Stomach (tissue), 9 donors: ENCODE data around the gene SYNJ2. TPM values are rescaled to one million over a fixed set of nuclear protein-coding genes. Genes with fewer than 3 reads are reported as not detected.

Experiments
- DNase-seq, 2 donors: peaks; one replicate each; pipeline versions ENCODE4 v3.0.0 to v3.0.0-alpha.2; 2013 to 2019
- H3K27ac ChIP-seq, 5 donors: fragments of 200-600 bp in 4 of 5; sonication (generic) in 4 of 5; one replicate each; pipeline ENCODE4 v1.5.1; 2013 to 2019; ENCODE audit warnings: mild to moderate bottlenecking in 1 of 5, moderate library complexity in 1 of 5
- H3K27me3 ChIP-seq, 3 donors: fragments of 200-600 bp; sonication (generic); one replicate each; pipeline ENCODE4 v1.5.1; 2017 to 2019; ENCODE audit warnings: mixed run types in 1 of 3
- H3K36me3 ChIP-seq, 4 donors: fragments of 200-600 bp; sonication (generic); 1 replicate in 3 of 4; 2 replicates in 1 of 4; pipeline ENCODE4 v1.5.1; 2016 to 2019
- H3K4me1 ChIP-seq, 4 donors: fragments of 200-600 bp; sonication (generic); one replicate each; pipeline ENCODE4 v1.5.1; 2016 to 2019
- H3K4me3 ChIP-seq, 4 donors: fragments of 200-600 bp; sonication (generic) in 3 of 4; one replicate each; pipeline ENCODE4 v1.5.1; 2016 to 2019; ENCODE audit warnings: mild to moderate bottlenecking in 1 of 4
- H3K9me3 ChIP-seq, 4 donors: fragments of 200-600 bp; sonication (generic); one replicate each; pipeline ENCODE4 v1.5.1; 2016 to 2019
- EP300 ChIP-seq: sonication (generic); formaldehyde crosslinking; IDR thresholded peaks from one replicate; pipeline ENCODE4 v1.6.1; 2017; ENCODE audit warnings: antibody characterized with exemption
- POLR2A ChIP-seq, 4 donors: fragments of 450-650 bp; IDR thresholded peaks; one replicate each; pipeline ENCODE4 v1.6.1; 2016; ENCODE audit warnings: antibody characterized with exemption in 4 of 4, control low read depth in 2 of 4, mild to moderate bottlenecking in 1 of 4, moderate library complexity in 1 of 4
- POLR2AphosphoS5 ChIP-seq, 3 donors: sonication (generic); formaldehyde crosslinking; IDR thresholded peaks; one replicate each; pipeline ENCODE4 v1.6.1; 2016; ENCODE audit warnings: antibody characterized with exemption in 3 of 3
- WGBS, 5 donors: extraction: QIAGEN DNeasy Blood & Tissue Kit in 3 of 5; methylation state at CpG; one replicate each; pipeline versions ENCODE4 v1.1.5 to v1.1.7; 2013 to 2018; 5-methylcytosine and 5-hydroxymethylcytosine counted together
- intact Hi-C: fragments of 100-400 bp; cut with DNase I; formaldehyde crosslinking; loops from one replicate; pipeline ENCODE4 v1.15.1; 2023; ENCODE audit warnings: low total_unique reads
- polyA plus RNA-seq, 3 donors: library from polyadenylated mRNA; stranded (reverse); fragments of 200-250 nt; gene quantifications; one replicate each; pipeline ENCODE4 v1.2.3, GENCODE V29; 2013
- total RNA-seq, 5 donors: library from RNA; depleted of rRNA; stranded (reverse); fragments of >200 nt; gene quantifications; one replicate each; pipeline versions ENCODE4 v1.1.0 to v1.2.3, GENCODE V29; 2014 to 2016
- TF ChIP-seq, protein P1 (sequence below), 7 experiments: fragments of 450-650 bp in 4 of 7; fragments of 200-600 bp in 3 of 7; sonication (generic) in 3 of 7; IDR thresholded peaks; one replicate each; pipeline ENCODE4 v1.5.1; 2016 to 2019; ENCODE audit warnings: antibody characterized with exemption in 7 of 7, control low read depth in 2 of 7, mild to moderate bottlenecking in 1 of 7
- donor health status: healthy with polysubstance abuse.
- donor health status: Bipolar disorder and iron deficiency.
- donor health status: healthy.

Gene SYNJ2
- total and polyA plus RNA-seq, 8 donors = 4.7 to 41.4 (median 14.4) TPM

DNA sequence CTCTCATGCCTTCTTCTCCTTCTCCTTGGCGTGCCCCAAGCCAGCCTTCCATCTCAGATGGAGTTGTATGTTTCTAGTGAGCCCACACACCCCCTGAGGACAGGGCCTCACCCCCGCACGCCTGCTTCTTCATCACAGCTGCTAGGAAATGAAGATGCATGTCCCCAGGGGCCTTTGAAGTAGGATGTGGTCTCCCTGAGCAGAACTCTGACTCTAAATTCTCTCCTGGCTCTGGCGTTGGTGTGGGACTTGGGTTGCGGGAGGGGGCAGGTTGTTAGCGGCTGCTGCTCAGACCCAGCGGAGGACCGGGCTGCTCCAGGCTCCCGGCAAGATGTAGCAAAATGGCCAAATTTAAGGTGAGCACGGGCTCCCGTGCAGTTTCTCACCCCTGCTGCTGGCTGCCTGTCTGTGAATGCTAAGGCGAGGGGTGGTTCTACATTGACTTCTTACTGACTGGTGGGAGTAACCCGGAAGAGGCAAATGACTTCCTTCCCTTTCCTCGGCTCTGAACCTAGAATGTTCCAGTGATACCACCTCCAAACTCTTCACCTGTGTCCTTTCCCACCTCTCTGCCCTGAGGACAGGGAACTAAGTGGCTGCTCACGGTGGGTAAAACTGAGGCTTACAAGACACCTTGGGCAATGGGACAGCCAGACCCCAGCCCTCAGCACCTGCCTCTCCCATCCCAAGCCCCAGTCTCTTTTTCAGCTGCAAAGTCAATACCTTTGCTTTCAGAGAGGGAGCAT is 8.8 kb downstream of the SYNJ2 start:
- TF ChIP-seq EP300 (no peak), POLR2A (IDR thresholded peaks at IDR 0.05) (no peak), POLR2AphosphoS5 (IDR thresholded peaks at IDR 0.05) (no peak)
- TF ChIP-seq, protein P1, sequence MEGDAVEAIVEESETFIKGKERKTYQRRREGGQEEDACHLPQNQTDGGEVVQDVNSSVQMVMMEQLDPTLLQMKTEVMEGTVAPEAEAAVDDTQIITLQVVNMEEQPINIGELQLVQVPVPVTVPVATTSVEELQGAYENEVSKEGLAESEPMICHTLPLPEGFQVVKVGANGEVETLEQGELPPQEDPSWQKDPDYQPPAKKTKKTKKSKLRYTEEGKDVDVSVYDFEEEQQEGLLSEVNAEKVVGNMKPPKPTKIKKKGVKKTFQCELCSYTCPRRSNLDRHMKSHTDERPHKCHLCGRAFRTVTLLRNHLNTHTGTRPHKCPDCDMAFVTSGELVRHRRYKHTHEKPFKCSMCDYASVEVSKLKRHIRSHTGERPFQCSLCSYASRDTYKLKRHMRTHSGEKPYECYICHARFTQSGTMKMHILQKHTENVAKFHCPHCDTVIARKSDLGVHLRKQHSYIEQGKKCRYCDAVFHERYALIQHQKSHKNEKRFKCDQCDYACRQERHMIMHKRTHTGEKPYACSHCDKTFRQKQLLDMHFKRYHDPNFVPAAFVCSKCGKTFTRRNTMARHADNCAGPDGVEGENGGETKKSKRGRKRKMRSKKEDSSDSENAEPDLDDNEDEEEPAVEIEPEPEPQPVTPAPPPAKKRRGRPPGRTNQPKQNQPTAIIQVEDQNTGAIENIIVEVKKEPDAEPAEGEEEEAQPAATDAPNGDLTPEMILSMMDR (IDR thresholded peaks at IDR 0.05) = no peak
- Histone ChIP-seq H3K9me3 (no peaks in the 10 kb centered on the region), H3K27ac (peak overlapping the region in 1 of 5 donors; percentile 19), H3K36me3 (no peaks in the 10 kb centered on the region), H3K4me3 (no peak overlapping the region), H3K27me3 (no peaks in the 10 kb centered on the region), H3K4me1 (peaks cover 25 to 60% (median 37%) of the 10 kb centered on the region in 4 donors)
- DNase-seq = no peak
- WGBS, 5 donors = 69 to 86% (median 82%) methylated on average over 13 to 15 of the region's 15 CpGs
- intact Hi-C loops = no loop called here

DNA sequence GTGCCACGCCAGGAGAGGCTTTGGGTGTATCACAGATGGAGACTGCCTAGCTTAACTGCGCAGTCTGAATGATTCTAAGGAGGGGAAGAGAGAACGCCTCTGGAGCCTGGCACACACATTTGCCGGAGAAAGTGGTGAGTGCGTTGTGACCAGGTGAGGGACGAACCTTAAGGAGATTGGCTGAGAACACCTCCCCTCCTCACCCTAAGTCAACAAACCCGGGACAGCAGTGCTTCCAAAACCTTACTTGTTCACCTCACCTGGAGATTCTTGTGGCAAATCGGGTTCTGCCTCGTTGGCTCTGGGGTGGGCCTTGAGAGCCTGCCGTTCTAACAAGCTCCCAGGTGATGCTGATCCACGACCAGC is 9.4 kb downstream of the SYNJ2 start:
- Histone ChIP-seq H3K27ac (no peak overlapping the region), H3K4me3 (no peak overlapping the region), H3K4me1 (peaks cover 20 to 55% (median 33%) of the 10 kb centered on the region in 4 donors), H3K36me3 (no peaks in the 10 kb centered on the region), H3K9me3 (no peaks in the 10 kb centered on the region), H3K27me3 (no peaks in the 10 kb centered on the region)
- TF ChIP-seq POLR2A (IDR thresholded peaks at IDR 0.05) = no peak
- no peak for TF ChIP-seq EP300
- TF ChIP-seq POLR2AphosphoS5 (IDR thresholded peaks at IDR 0.05) = no peak
- TF ChIP-seq, protein P1 (IDR thresholded peaks at IDR 0.05) = no peak
- 70 to 82% (median 79%) methylated on average over 11 of the region's 11 CpGs for WGBS, 5 donors
- intact Hi-C loops = no loop called here
- DNase-seq = no peak

DNA sequence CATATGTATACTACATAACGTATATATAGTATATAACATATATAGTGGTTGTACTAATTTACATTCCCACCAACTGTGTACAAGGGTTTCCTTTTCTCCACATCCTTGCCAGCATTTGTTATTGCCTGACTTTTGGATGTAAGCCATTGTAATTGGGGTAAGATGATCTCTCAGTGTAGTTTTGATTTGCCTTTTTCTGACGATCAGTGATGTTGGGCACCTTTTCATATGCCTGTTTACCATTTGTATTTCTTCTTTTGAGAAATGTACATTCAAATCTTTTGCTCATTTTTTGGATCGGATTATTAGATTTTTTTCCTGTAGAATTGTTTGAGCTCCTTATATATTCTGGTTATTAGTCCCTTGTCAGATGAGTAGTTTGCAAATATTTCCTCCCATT is 11.4 kb downstream of the SYNJ2 start:
- TF ChIP-seq EP300 = no peak
- no peak for TF ChIP-seq POLR2AphosphoS5 (IDR thresholded peaks at IDR 0.05)
- TF ChIP-seq POLR2A (IDR thresholded peaks at IDR 0.05) = no peak
- TF ChIP-seq, protein P1 (IDR thresholded peaks at IDR 0.05) = no peak
- Histone ChIP-seq H3K9me3 (no peaks in the 10 kb centered on the region), H3K27me3 (no peaks in the 10 kb centered on the region), H3K36me3 (no peaks in the 10 kb centered on the region), H3K27ac (no peak overlapping the region), H3K4me3 (no peak overlapping the region), H3K4me1 (peaks cover 15 to 47% (median 28%) of the 10 kb centered on the region in 4 donors)
- 70 to 85% (median 77%) methylated on average over 3 of the region's 3 CpGs for WGBS, 5 donors
- DNase-seq = no peak
- intact Hi-C loops = no loop called here

DNA sequence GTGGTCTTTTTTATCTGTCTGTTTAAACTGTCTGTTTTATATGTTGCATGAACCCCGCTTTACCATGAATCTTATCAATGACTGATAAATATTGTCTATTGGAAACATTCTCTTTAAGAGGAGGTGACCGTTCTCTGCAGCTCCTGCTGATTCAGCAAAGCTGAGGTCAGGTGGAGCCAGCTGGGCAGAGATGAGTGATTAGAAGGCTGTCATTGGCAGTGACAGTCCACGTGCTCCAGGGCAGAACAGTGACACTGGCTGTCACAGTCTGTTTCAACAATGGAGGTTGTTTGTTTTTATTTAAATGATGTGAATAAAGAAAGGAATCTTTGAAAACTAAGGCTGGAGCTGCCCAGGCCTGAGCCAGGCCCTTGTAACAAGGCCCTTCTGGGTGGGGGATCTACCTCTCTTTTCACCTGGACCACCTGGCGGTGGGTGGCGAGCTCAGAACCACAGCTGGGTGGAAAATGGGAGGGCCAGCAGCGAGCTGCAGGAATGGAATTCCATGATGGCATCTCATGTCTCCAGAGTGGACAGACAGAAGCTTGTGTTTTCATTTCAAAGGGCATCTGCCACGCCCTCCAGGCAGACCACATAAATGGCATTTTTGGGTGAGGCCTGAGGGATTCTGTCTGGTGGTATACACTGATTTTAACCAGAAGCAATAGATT is 12.6 kb downstream of the SYNJ2 start:
- no peaks in the 10 kb centered on the region for H3K9me3 ChIP-seq
- 78 to 81% (median 78%) methylated on average over 7 of the region's 7 CpGs for WGBS, 5 donors
- DNase-seq = no peak
- H3K4me3 ChIP-seq = no peak overlapping the region
- intact Hi-C loops = no loop called here
- H3K4me1 ChIP-seq = peaks cover 15 to 42% (median 26%) of the 10 kb centered on the region in 4 donors
- H3K36me3 ChIP-seq = no peaks in the 10 kb centered on the region
- TF ChIP-seq EP300 (no peak), POLR2A (IDR thresholded peaks at IDR 0.05) (no peak), POLR2AphosphoS5 (IDR thresholded peaks at IDR 0.05) (no peak)
- TF ChIP-seq, protein P1 (IDR thresholded peaks at IDR 0.05) = no peak
- no peaks in the 10 kb centered on the region for H3K27me3 ChIP-seq
- no peak overlapping the region for H3K27ac ChIP-seq
